ENCODE measurements around the gene NMB.
A peak's percentile ranks its signal among the peaks of the same experiment; 100 is the strongest.
"Not testable (repeated sequence)": the region's sequence is repeated elsewhere in the genome, so short reads cannot be mapped to it uniquely, and the experiment has no call there.

NMB gene

GRCh38 chr15:84658080-84658787 is at the start of gene NMB:
Gene NMB (minus strand): TSS chr15:84658199. CDS start chr15:84658152, 47 bp downstream.
- peak; percentile 90 for DNase-seq

DNA sequence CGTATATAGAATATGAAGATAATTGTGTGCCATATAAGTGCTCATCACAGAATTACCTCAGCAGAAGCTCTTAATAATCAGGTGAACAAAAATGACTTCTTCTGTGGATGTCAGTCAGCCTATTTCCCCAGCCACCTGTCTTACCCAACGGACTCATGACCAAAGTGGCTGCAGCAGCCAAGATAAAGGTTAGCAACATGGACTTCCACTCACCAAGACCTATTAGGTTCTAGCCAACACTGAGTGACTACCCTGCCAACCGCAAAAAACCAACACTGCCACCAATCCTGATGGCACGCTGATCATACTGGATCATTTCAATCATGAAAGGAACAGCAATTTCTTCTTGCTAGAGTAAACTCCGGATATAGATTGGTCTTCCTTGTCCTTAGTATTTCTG is 45.8 kb upstream of the NMB start:
- no peak for DNase-seq

DNA sequence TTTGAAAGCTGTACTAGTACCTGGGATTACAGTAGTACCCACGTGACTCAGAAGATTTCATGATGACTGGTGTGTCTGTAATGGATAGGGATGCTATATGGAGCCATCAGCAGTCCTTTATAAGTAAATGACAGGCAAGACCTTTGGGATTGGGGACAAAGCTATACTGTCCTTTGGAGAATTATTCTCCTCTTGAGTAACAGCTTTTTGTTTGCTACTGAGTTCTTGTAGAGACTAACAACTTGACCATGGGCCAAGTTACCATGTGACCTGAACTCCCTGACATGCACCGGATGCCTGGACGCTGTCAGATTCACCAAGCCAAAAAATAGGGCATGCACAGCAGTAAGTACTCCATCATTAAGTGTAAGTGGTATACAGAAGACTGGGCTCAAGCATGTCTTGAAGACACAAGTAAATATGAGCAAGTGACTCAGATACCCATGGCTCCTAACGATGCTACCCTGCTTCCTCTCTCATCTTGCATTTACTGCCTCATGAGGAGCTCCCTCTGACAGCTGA is 45.0 kb upstream of the NMB start:
- no peak for DNase-seq

- no peak for DNase-seq
Observed at GRCh38 chr15:84699538-84700191, 41.7 kb upstream of the NMB start.

DNA sequence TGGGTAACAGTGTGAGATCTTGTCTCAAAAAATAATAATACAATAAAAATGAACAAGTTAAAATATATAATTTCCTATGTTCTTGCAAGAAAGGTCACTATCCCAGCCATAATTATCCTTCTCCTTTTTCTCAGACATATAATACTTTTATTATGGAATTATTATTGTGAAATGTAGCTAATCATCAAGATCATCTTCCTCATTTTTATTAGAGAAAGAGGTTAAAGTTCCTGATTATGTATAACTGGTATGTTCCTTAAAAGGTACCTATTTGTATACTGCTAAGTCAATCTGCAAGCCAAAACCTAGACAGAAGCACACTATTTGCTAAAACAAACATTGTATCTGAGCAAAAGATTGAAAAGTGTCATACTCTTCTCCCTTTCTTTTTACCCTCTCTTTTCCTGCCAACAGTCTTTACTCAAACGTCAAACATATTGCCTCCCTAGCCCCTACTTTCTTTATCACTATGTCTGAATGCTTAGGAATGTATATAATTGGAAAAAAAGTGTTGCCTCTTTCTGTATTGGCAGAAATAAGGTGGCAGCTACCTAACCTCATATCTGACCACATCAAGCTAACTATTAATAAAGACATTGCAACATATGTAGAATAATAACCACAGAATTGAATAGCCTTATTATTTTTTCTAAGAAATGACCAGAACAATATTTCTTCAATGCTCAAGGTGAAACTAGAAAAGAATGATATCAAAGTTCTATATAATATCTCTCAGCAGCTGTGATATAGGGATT is 39.4 kb upstream of the NMB start:
- DNase-seq = no peak

- DNase-seq = no peak
Observed at GRCh38 chr15:84696757-84697156, 38.8 kb upstream of the NMB start.

GRCh38 chr15:84690342-84690741 is 32.3 kb upstream of the NMB start:
- DNase-seq = no peak

DNA sequence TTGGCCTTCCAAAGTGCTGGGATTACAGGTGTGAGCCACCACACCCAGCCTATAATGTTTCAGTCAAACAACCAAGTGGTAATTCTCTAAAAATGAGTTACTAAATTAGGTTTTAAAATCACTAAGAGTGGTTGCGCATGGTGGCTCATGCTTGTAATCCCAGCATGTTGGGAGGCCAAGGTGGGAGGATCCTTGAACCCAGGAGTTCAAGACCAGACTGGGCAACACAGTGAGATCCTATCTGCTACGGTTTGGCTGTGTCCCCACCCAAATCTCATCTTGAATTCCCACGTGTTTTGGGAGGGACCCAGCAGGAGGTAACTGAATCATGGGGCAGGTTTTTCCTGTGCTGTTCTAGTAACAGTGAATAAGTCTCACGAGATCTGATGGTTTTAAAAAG is 31.9 kb upstream of the NMB start:
- DNase-seq = no peak

- not testable (repeated sequence) for DNase-seq
Observed at GRCh38 chr15:84686446-84686845, 28.4 kb upstream of the NMB start.

DNA sequence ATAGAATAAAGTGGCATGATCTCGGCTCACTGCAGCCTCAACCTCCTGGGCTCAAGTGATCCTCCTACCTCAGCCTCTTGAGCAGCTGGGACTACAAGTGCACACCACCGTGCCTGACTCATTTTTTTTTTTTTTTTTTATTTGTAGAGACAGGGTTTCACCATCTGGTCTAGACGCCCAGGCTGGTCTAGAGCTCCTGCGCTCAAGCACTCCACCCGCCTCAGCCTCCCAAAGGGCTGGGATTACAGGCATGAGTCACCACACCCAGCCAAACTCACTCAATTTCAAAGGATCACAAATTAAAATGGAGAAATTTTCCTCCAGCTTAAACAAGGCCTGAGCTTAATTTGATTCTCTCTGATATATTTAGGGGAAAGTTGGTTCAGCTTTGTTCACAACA is 27.3 kb upstream of the NMB start:
- no peak for DNase-seq

DNA sequence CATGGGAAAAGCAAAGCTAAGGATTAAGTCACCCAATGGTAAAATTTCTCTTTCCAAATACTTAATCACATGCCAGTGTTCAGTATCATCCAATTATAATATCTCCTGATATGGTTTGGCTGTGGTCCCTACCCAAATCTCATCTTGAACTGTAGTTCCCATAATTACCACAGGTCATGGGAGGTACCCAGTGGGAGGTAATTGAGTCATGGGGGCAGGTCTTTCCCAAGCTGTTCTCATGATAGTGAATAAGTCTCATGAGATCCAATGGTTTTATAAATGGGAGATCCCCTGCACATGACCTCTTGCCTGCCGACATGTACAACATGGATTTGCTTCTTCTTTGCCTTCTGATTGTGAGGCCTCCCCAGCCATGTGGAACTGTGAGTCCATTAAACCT is 26.1 kb upstream of the NMB start:
- DNase-seq = no peak

DNA sequence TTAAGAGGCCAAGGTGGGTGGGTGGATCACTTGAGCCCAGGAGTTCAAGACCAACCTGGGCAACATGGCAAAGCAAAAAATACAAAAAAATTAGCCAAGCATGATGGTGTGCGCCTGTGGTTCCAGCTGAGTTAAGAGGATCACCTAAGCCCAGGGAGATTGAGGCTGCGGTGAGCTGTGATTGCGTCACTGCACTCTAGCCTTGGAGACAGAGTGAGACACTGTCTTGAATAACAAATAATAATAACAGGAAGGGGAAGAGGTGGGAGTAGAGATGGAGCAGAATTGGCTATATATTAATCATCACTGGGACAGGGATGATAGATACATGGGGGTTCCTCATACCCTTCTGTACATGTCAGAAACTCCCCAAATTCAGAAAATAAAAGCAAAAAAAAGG is 23.8 kb upstream of the NMB start:
- DNase-seq = no peak

DNA sequence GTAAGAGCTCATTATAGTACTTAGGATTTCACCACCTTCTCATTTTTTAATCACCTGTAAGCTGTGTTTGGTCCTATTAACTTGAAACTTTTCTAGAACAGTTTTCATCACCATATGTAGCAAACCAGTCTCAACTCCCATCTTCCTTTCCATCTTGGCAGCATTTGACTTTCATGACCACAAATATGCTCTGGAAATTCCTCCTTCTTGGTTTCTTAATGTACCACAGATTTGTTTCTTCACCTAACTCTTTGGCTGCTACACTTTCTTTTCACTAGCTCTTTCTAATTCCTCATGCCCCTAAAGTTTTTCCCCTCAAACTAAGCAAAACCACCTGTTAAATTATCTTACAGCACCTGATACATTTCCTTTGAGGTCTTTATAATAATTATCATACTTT is 13.2 kb upstream of the NMB start:
- DNase-seq = peak; percentile 29

DNA sequence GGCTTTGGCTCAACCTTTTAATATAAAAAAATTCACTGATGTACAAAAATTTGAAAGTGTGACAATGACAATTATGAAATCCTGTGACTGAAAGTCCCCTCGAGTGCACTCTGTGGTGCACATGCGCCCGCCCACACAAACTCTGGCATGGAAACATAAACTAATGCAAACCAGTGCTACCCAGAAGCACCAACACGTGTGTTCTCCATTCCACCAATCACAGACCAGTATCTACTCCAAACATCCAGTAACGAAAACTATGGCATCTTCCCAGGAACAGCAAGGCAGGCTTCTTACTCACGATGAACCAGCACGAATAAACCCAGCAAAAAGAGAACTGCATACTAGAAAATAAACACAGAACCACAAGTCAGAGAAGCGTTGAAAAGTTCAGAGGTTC is 11.7 kb upstream of the NMB start:
- DNase-seq = no peak

DNA sequence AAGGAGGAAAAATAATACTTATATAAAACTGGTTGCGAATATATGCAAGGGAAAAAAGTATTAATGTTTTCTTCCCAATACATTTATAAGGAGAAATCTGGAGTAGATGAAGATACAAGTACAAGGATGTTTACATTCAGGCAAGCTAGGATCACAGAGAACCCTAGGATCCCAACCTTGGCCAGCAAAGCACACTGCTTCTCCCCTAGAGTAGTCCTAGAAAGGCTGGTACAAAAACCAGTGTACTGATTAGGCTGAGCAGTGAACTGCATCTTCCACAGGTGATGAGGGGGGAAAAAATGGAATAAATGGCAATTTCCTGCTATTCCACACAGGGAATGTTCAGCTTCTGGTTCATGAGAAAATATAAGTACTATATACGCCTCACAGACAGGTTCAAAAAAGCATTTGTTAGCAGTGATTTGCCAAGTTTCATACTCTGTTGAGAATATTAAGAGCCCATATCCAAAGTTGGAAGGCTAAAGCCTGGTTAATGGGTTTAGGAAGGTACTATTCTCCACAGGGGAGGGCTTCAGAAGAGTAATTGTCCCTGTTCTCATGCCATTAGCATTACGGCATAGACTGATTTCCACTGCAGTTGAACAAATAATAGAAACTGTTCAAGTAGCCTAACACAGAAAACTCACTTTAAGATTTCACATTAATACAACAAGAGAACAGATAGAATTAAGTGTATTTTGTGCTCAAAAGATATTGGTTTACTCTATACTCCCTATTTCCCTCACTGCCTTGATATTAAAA is 10.4 kb upstream of the NMB start:
- DNase-seq = no peak

DNA sequence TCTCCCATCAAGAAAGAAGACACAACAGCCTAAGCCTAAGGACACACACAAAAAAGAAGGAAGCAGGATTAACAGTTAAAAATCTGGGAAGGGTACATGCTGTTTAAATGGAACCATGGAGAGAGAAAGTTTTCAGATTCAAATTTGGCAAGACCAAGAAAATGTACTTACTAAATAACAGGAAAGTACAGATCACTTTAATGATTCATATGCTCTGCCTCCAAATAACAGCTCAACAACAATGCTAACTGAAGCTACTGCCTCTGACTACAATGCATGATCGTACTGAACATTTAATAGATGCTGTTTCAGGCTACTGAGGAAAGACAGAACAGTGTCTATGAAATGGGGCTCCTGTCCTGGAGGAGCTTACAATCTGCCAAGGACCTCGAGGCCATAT is 8.4 kb upstream of the NMB start:
- no peak for DNase-seq

- no peak for DNase-seq
Observed at GRCh38 chr15:84661001-84661400, 3.0 kb upstream of the NMB start.

- no peak for DNase-seq
Observed at GRCh38 chr15:84659904-84660781, 2.1 kb upstream of the NMB start.

GRCh38 chr15:84658788-84659411 is 901 bp upstream of the NMB start:
- no peak for DNase-seq

DNA sequence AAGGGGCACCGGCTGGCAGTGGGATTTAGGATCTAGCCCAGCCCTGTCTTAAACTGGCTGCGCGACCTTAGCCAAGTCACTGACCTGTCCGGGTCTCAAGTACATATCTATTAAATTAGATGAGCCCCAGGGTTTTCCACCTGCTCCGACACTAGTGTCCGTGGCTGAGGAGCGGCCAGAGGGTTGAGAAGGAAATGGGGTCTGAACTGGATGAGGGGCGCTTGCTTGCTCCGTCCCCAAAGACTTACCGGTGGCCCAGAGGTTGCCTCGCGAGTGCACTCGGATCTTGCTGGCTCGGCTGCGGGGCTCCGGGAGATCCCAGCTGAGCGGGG is 285 bp downstream of the NMB start:
- DNase-seq = no peak

- DNase-seq = no peak
Observed at GRCh38 chr15:84656972-84657371, 1.0 kb downstream of the NMB start.

Measured in eye (tissue), 1 donor.